ENCODE data around the gene KRT80.

The KRT80 gene

GRCh38 chr12:52126605-52127578 lies 64.9 kb downstream of the KRT80 start:
- no peak for DNase-seq

GRCh38 chr12:52126050-52126604 lies 65.7 kb downstream of the KRT80 start:
- DNase-seq: no peak

GRCh38 chr12:52125476-52125900 lies 66.3 kb downstream of the KRT80 start:
- no peak for DNase-seq

GRCh38 chr12:52123487-52124186 lies 68.2 kb downstream of the KRT80 start:
- DNase-seq: no peak

DNA sequence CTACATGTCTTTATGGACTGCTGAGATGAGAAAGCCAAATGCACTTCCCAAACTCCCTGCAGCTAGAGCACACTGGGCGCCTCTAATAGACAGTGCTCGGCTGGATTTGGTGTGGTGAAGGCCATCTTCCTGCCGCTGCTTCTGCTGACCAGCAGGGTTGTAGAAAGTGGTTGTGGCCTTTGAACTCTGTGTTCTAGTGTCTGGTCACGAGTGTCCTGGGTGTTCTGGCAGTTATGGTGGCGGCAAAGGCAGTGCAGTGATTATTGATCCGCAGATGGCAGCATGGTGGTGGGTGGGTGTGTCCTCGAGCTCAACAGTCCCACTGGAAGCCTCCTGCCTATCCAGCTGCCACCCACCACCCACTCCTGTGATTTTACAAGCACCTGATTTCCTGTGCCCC lies 68.9 kb downstream of the KRT80 start:
- DNase-seq: no peak

GRCh38 chr12:52122540-52122871 lies 69.3 kb downstream of the KRT80 start:
- DNase-seq: no peak

- DNase-seq: peak in 1 of 2 experiments; percentile 20
Observed at GRCh38 chr12:52121824-52122539, 69.8 kb downstream of the KRT80 start.

DNA sequence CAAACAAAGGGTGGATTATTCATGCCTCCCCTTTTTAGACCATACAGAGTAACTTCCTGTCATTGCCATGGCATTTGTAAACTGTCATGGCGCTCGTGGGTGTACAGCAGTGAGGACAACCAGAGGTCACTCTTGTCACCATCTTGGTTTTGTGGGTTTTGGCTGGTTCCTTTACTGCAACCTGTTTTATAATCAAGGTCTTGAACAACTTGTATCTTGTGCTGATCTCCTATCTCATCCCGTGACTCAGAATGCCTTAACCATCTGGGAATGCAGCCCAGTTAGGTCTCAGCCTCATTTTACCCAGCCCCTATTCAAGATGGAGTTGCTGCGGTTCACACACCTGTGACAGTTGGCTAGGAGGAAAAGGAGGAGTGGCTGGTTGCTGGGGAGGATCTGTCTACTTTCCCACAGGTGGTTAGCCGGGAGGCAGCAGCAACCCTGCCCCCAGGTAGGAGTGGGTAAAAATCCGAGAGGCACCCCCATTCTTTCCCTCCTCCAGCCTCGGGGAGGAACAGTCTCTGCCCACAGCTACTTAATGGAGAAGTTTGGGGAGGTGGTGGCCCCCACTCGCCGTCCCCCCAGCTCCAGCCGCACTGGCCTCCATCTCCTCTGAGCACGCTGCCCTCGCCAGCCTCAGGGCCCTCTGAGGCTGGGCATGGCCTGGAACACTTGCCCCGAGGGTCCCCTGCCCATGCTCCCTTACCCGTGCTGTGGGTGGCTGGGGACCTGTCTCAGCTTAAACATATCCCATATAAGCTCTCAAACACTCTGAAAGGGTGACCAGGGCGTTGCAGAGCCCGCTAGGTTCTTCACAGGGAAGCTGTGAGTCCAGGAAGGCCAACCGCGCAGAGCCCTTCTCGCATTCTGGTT lies 70.6 kb downstream of the KRT80 start:
- no peak for DNase-seq

DNA sequence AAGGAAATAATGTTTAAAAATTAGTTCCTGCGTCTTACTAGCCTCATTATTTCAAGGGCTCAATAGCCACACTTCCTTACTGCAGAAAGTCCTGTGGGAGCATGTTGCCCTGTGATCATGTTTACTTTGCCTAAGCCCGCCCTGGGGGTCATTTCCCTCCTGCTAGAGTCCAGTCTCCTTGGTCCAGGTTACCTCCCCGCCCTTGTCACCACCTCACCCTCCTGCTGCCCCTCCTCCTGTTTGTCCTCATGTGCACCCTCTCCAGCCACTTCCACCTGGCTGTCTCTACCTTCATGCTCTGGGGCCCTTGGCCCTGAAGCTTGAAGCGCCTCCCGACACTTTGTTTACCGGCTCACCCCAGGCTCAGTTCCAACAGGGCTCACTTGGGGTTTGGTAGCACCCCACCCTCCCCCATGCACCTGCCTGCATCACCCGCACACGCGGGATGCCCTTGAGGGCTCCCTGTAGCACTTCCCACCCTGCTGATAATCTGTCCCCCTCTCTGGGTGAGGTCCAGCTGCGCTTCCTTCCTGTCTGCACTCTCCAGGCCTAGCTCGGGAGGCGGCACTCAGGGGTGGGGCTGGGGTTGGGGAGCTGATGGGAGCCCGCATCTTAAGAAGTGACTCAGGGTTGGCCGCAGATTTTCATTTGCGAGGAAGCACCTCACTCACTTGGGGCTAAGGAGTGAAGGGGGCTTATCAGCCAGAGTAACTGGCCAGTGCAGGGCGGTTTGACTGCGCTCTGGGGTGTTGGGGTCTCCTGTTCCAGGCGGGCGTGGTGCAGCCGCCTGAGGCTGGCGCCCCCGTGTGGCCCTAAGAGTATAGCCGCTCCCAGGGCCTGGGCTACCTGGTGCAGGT lies 72.2 kb downstream of the KRT80 start:
- no peak for DNase-seq

Data from SW 1271 (cell line).